ENCODE results near the gene TMEM108.

The TMEM108 gene

GRCh38 chr3:133262333-133262732 lies 224.1 kb downstream of the TMEM108 start:
- in situ Hi-C loops (cut with HindIII; ENCODE audit: low sequenced_read_pairs): no loop called here
- no peak for TF ChIP-seq CTCF (IDR thresholded peaks at IDR 0.05; ENCODE audit: low read depth, low read length)
- H3K4me3 ChIP-seq (ENCODE audit: low read depth, low read length): no peak overlapping the region
- DNase-seq (ENCODE audit: low read depth, low spot score): no peak

- H3K4me3 ChIP-seq (ENCODE audit: low read depth, low read length): no peak overlapping the region
- in situ Hi-C loops (cut with HindIII; ENCODE audit: low sequenced_read_pairs): no loop called here
- DNase-seq (ENCODE audit: low read depth, low spot score): no peak
- TF ChIP-seq CTCF (IDR thresholded peaks at IDR 0.05; ENCODE audit: low read depth, low read length): no peak
Observed at GRCh38 chr3:133264920-133265319, 226.7 kb downstream of the TMEM108 start.

- H3K4me3 ChIP-seq (ENCODE audit: low read depth, low read length): no peak overlapping the region
- in situ Hi-C loops (cut with HindIII; ENCODE audit: low sequenced_read_pairs): no loop called here
- no peak for TF ChIP-seq CTCF (IDR thresholded peaks at IDR 0.05; ENCODE audit: low read depth, low read length)
- DNase-seq (ENCODE audit: low read depth, low spot score): no peak
Observed at GRCh38 chr3:133268726-133269134, 230.5 kb downstream of the TMEM108 start.

- in situ Hi-C loops (cut with HindIII; ENCODE audit: low sequenced_read_pairs): no loop called here
- DNase-seq (ENCODE audit: low read depth, low spot score): no peak
- no peak overlapping the region for H3K4me3 ChIP-seq (ENCODE audit: low read depth, low read length)
- no peak for TF ChIP-seq CTCF (IDR thresholded peaks at IDR 0.05; ENCODE audit: low read depth, low read length)
Observed at GRCh38 chr3:133269393-133269792, 231.2 kb downstream of the TMEM108 start.

GRCh38 chr3:133270631-133271030 lies 232.4 kb downstream of the TMEM108 start:
- H3K4me3 ChIP-seq (ENCODE audit: low read depth, low read length): no peak overlapping the region
- no peak for TF ChIP-seq CTCF (IDR thresholded peaks at IDR 0.05; ENCODE audit: low read depth, low read length)
- in situ Hi-C loops (cut with HindIII; ENCODE audit: low sequenced_read_pairs): no loop called here
- no peak for DNase-seq (ENCODE audit: low read depth, low spot score)

- H3K4me3 ChIP-seq (ENCODE audit: low read depth, low read length): no peak overlapping the region
- no peak for TF ChIP-seq CTCF (IDR thresholded peaks at IDR 0.05; ENCODE audit: low read depth, low read length)
- in situ Hi-C loops (cut with HindIII; ENCODE audit: low sequenced_read_pairs): no loop called here
- no peak for DNase-seq (ENCODE audit: low read depth, low spot score)
Observed at GRCh38 chr3:133271042-133271441, 232.9 kb downstream of the TMEM108 start.

GRCh38 chr3:133271539-133271938 lies 233.3 kb downstream of the TMEM108 start:
- in situ Hi-C loops (cut with HindIII; ENCODE audit: low sequenced_read_pairs): no loop called here
- no peak for DNase-seq (ENCODE audit: low read depth, low spot score)
- H3K4me3 ChIP-seq (ENCODE audit: low read depth, low read length): no peak overlapping the region
- TF ChIP-seq CTCF (IDR thresholded peaks at IDR 0.05; ENCODE audit: low read depth, low read length): no peak

Measured in astrocyte of the spinal cord (primary cell).